RPMI7951 (cell line): ENCODE data around the gene NFKBIB. TPM values are rescaled to one million over a fixed set of nuclear protein-coding genes. Genes with fewer than 3 reads are reported as not detected.
"Not testable (repeated sequence)": the region's sequence is repeated elsewhere in the genome, so short reads cannot be mapped to it uniquely, and the experiment has no call there.

Experiments used
- DNase-seq: peaks from one replicate; pipeline ENCODE4 v3.0.0-alpha.2; 2012; ENCODE audit warnings: low read depth
- total RNA-seq: library from RNA; depleted of rRNA; stranded (reverse); fragments of >200 nt; shearing (Covaris generic); gene quantifications from 2 replicates; pipeline ENCODE4 v1.2.3, GENCODE V29; 2014

The NFKBIB gene
- total RNA-seq, 1 experiment from 2014 or later = 21.0 TPM

- DNase-seq = no peak
Measured at GRCh38 chr19:38875656-38876395, 23.9 kb upstream of the NFKBIB start.

- DNase-seq = no peak
Measured at GRCh38 chr19:38877781-38878574, 21.8 kb upstream of the NFKBIB start, which contains the start of gene RINL. TSS of gene RINL (minus strand) at chr19:38878275. CDS start at chr19:38876742, 1,533 bp downstream.

- DNase-seq = no peak
Measured at GRCh38 chr19:38878575-38879399, 21.0 kb upstream of the NFKBIB start.

- no peak for DNase-seq
Measured at GRCh38 chr19:38879400-38879751, 20.4 kb upstream of the NFKBIB start.

- no peak for DNase-seq
Measured at GRCh38 chr19:38880076-38880881, 19.5 kb upstream of the NFKBIB start.

- DNase-seq = no peak
Measured at GRCh38 chr19:38880882-38881609, 18.7 kb upstream of the NFKBIB start.

GRCh38 chr19:38883286-38883685, 16.5 kb upstream of the NFKBIB start:
- no peak for DNase-seq

GRCh38 chr19:38884691-38885090, 15.1 kb upstream of the NFKBIB start:
- not testable (repeated sequence) for DNase-seq

GRCh38 chr19:38888876-38889275, 10.9 kb upstream of the NFKBIB start:
- no peak for DNase-seq

GRCh38 chr19:38889803-38890202, 10.0 kb upstream of the NFKBIB start:
- no peak for DNase-seq

- DNase-seq = no peak
Measured at GRCh38 chr19:38890686-38891085, 9.1 kb upstream of the NFKBIB start.

- no peak for DNase-seq
Measured at GRCh38 chr19:38891771-38892170, 8.0 kb upstream of the NFKBIB start.

- no peak for DNase-seq
Measured at GRCh38 chr19:38892841-38893240, 6.9 kb upstream of the NFKBIB start.

GRCh38 chr19:38893341-38893771, 6.4 kb upstream of the NFKBIB start:
- DNase-seq = no peak

GRCh38 chr19:38894968-38895367, 4.8 kb upstream of the NFKBIB start:
- no peak for DNase-seq

- DNase-seq = peak; percentile 35
Measured at GRCh38 chr19:38898788-38899446, 852 bp upstream of the NFKBIB start.

GRCh38 chr19:38900202-38900629, 447 bp downstream of the NFKBIB start:
- no peak for DNase-seq

GRCh38 chr19:38900743-38901190, 998 bp downstream of the NFKBIB start:
- no peak for DNase-seq

GRCh38 chr19:38901683-38902082, 1.9 kb downstream of the NFKBIB start:
- DNase-seq = no peak
